SK-N-SH (cell line): Measurements from ENCODE around the gene EXOC5. TPM values are rescaled to one million over a fixed set of nuclear protein-coding genes. Genes with fewer than 3 reads are reported as not detected.

ENCODE experiments used
- CTCF ChIA-PET: fragments of 300-600, 350-600 bp; formaldehyde crosslinking; extraction: SDS; loops from one replicate; lab custom pipeline; 2021; lab: Yijun Ruan, JAX
- POLR2A ChIA-PET: fragments of 350-600 bp; sonication (Branson Sonifier 250); formaldehyde crosslinking; extraction: SDS; loops from one replicate; lab custom pipeline; 2020; ENCODE audit warnings: antibody characterized with exemption, inconsistent platforms; lab: Yijun Ruan, JAX
- DNase-seq: peaks from one replicate; pipeline ENCODE4 v3.0.0; 2012
- H2AFZ ChIP-seq: fragments of 200-600 bp; sonication (generic); 2 replicates; pipeline ENCODE4 v1.8.1; 2016; ENCODE audit warnings: antibody characterized with exemption, mild to moderate bottlenecking, low read depth
- H3F3A ChIP-seq: fragments of 200-600 bp; sonication (generic); replicated peaks from 2 replicates; pipeline ENCODE3; 2016; ENCODE audit warnings: antibody characterized with exemption, mild to moderate bottlenecking; ENCODE audit not compliant: insufficient read depth
- H3K27ac ChIP-seq, 2 experiments: fragments of 200-500 bp in 1 of 2; fragments of 200-600 bp in 1 of 2; sonication (Bioruptor generic) in 1 of 2; sonication (generic), shearing (Covaris generic) in 1 of 2; 2 replicates each; pipeline versions ENCODE4 v1.5.1 to v1.6.1; 2014 to 2016; ENCODE audit warnings: low read depth in 2 of 2, inconsistent platforms in 1 of 2, low read length in 1 of 2, mild to moderate bottlenecking in 1 of 2, mixed read lengths in 1 of 2
- H3K27me3 ChIP-seq: fragments of 200-600 bp; sonication (generic), shearing (Covaris generic); 2 replicates; pipeline ENCODE4 v1.6.1; 2016; ENCODE audit warnings: mixed run types; ENCODE audit not compliant: insufficient read depth
- H3K36me3 ChIP-seq, 2 experiments: fragments of 200-500 bp in 1 of 2; fragments of 200-600 bp in 1 of 2; sonication (Bioruptor generic) in 1 of 2; sonication (generic) in 1 of 2; replicated peaks in 1 of 2; 2 replicates each; pipeline versions ENCODE3 to v1.5.1; 2014 to 2016; ENCODE audit warnings: low read length in 1 of 2, mild to moderate bottlenecking in 1 of 2; ENCODE audit not compliant: insufficient read depth in 2 of 2, control insufficient read depth in 1 of 2
- H3K4me1 ChIP-seq, 2 experiments: fragments of 200-500 bp in 1 of 2; fragments of 200-600 bp in 1 of 2; sonication (Bioruptor generic) in 1 of 2; sonication (generic), shearing (Covaris generic) in 1 of 2; 2 replicates each; pipeline versions ENCODE4 v1.5.1 to v1.6.1; 2014 to 2016; ENCODE audit warnings: low read depth in 1 of 2, low read length in 1 of 2, mixed run types in 1 of 2; ENCODE audit not compliant: insufficient read depth in 2 of 2, control insufficient read depth in 1 of 2
- H3K4me2 ChIP-seq: fragments of 200-600 bp; sonication (generic), shearing (Covaris generic); 2 replicates; pipeline ENCODE4 v1.6.1; 2017; ENCODE audit warnings: mixed run types
- H3K4me3 ChIP-seq, 2 experiments: fragments of 200-500 bp in 1 of 2; fragments of 200-600 bp in 1 of 2; sonication (Bioruptor generic) in 1 of 2; sonication (generic), shearing (Covaris generic) in 1 of 2; 2 replicates each; pipeline versions ENCODE4 v1.5.1 to v1.8.1; 2014 to 2016; ENCODE audit warnings: low read depth in 2 of 2, inconsistent platforms in 1 of 2, low read length in 1 of 2, mild to moderate bottlenecking in 1 of 2, mixed read lengths in 1 of 2, moderate library complexity in 1 of 2
- H3K79me2 ChIP-seq: fragments of 200-600 bp; sonication (generic); 2 replicates; pipeline ENCODE4 v1.8.1; 2017; ENCODE audit warnings: mild to moderate bottlenecking; ENCODE audit not compliant: insufficient read depth
- H3K9ac ChIP-seq: fragments of 200-600 bp; sonication (generic); 2 replicates; pipeline ENCODE4 v1.6.1; 2017; ENCODE audit warnings: mixed run types
- H3K9me2 ChIP-seq: fragments of 200-600 bp; sonication (generic); 2 replicates; pipeline ENCODE4 v1.6.1; 2017; ENCODE audit warnings: mixed run types
- H3K9me3 ChIP-seq: fragments of 200-600 bp; sonication (generic); 2 replicates; pipeline ENCODE4 v1.6.1; 2017; ENCODE audit warnings: mixed run types, mild to moderate bottlenecking, moderate library complexity
- H4K20me1 ChIP-seq: fragments of 200-600 bp; sonication (generic); 2 replicates; pipeline ENCODE4 v1.6.1; 2017; ENCODE audit warnings: mild to moderate bottlenecking, mixed run types; ENCODE audit not compliant: insufficient read depth
- CHD2 ChIP-seq: fragments of 150-350 bp; IDR thresholded peaks from 2 replicates; pipeline ENCODE4 v1.6.1; 2018; ENCODE audit warnings: low read length; ENCODE audit not compliant: partially characterized antibody
- CTCF ChIP-seq: fragments of 200-600 bp; sonication (generic); IDR thresholded peaks from 2 replicates; pipeline ENCODE4 v1.6.1; 2017; ENCODE audit warnings: antibody characterized with exemption, mild to moderate bottlenecking, moderate library complexity
- ELF1 ChIP-seq: IDR thresholded peaks from 2 replicates; pipeline ENCODE4 v1.4.0; 2012
- EZH2phosphoT487 ChIP-seq: fragments of 200-600 bp; sonication (generic); IDR thresholded peaks from 2 replicates; pipeline ENCODE4 v1.6.1; 2017; ENCODE audit warnings: low read depth, mixed run types, mild to moderate bottlenecking, antibody characterized with exemption, moderate library complexity, borderline replicate concordance
- GATA2 ChIP-seq: sonication (generic); formaldehyde crosslinking; IDR thresholded peaks from 2 replicates; pipeline ENCODE4 v1.5.0; 2020; ENCODE audit warnings: mild to moderate bottlenecking, missing genetic modification reagents
- JUND ChIP-seq: IDR thresholded peaks from 2 replicates; pipeline ENCODE4 v1.4.0; 2012
- MEF2A ChIP-seq: IDR thresholded peaks from 2 replicates; pipeline ENCODE4 v1.4.0; 2012; ENCODE audit warnings: low read depth, borderline replicate concordance
- MXI1 ChIP-seq: IDR thresholded peaks from 2 replicates; pipeline ENCODE4 v1.6.1; 2012; ENCODE audit warnings: mild to moderate bottlenecking, low read depth, low read length, improper control_type of control experiment
- NFIC ChIP-seq: IDR thresholded peaks from 2 replicates; pipeline ENCODE4 v1.4.0; 2012; ENCODE audit warnings: borderline replicate concordance
- NRF1 ChIP-seq: IDR thresholded peaks from 2 replicates; pipeline ENCODE4 v1.6.1; 2012; ENCODE audit warnings: low read depth, mild to moderate bottlenecking, low read length
- RAD21 ChIP-seq: IDR thresholded peaks from 2 replicates; pipeline ENCODE4 v1.6.1; 2012; ENCODE audit warnings: mild to moderate bottlenecking, low read length
- RCOR1 ChIP-seq: fragments of 150-350 bp; IDR thresholded peaks from 2 replicates; pipeline ENCODE4 v1.6.1; 2017; ENCODE audit warnings: antibody characterized with exemption, low read length
- RFX5 ChIP-seq: IDR thresholded peaks from 2 replicates; pipeline ENCODE4 v1.6.1; 2012; ENCODE audit warnings: mild to moderate bottlenecking, improper control_type of control experiment, low read length
- SIN3A ChIP-seq: IDR thresholded peaks from 2 replicates; pipeline ENCODE4 v1.6.1; 2012; ENCODE audit warnings: low read depth, mild to moderate bottlenecking, low read length, moderate library complexity, borderline replicate concordance
- SMC3 ChIP-seq: IDR thresholded peaks from 2 replicates; pipeline ENCODE4 v1.6.1; 2012; ENCODE audit warnings: low read depth, low read length, improper control_type of control experiment
- TAF1 ChIP-seq: IDR thresholded peaks from 2 replicates; pipeline ENCODE4 v1.6.1; 2012; ENCODE audit warnings: low read depth, mild to moderate bottlenecking, low read length, moderate library complexity, borderline replicate concordance
- USF1 ChIP-seq: IDR thresholded peaks from 2 replicates; pipeline ENCODE4 v1.4.0; 2012; ENCODE audit warnings: low read depth, borderline replicate concordance
- YY1 ChIP-seq: IDR thresholded peaks from 2 replicates; pipeline ENCODE4 v1.4.0; 2012; ENCODE audit warnings: low read depth, mild to moderate bottlenecking
- WGBS: methylation state at CpG from one replicate; pipeline ENCODE4 v1.1.6; 2017; ENCODE audit warnings: low lambda C conversion rate; 5-methylcytosine and 5-hydroxymethylcytosine counted together
- polyA plus RNA-seq, 3 experiments: library from polyadenylated mRNA; depleted of rRNA; stranded (reverse); fragments of >200 nt; gene quantifications; 2 replicates each; pipeline ENCODE4 v1.2.3, GENCODE V29; 2012
- TF ChIP-seq, protein P1 (sequence below): IDR thresholded peaks from 2 replicates; pipeline ENCODE4 v1.4.0; 2012; ENCODE audit warnings: low read depth
- TF ChIP-seq, protein P2 (sequence below): IDR thresholded peaks from 2 replicates; pipeline ENCODE4 v1.4.0; 2012; ENCODE audit warnings: low read depth, borderline replicate concordance
- TF ChIP-seq, protein P3 (sequence below): fragments of 150-350 bp; IDR thresholded peaks from 2 replicates; pipeline ENCODE4 v1.6.1; 2016; ENCODE audit warnings: mild to moderate bottlenecking, low read depth, low read length

Gene EXOC5
- polyA plus RNA-seq, 1 of the 3 experiments (the other 2 are of a cell fraction), result 10.5 TPM

- 76% methylated on average over 4 of the region's 4 CpGs for WGBS
- CTCF ChIA-PET, result interaction anchor here (2.1 kb wide), 1 partner anchor 8 kb away, joined by 11 read pairs; no protein-coding TSS in a partner anchor
- Histone ChIP-seq H3K4me2 (no peak overlapping the region), H4K20me1 (no peaks in the 10 kb centered on the region)
- TF ChIP-seq RFX5 (no peak), NFIC (no peak), GATA2 (no peak), RCOR1 (no peak), YY1 (no peak), NRF1 (no peak), MXI1 (no peak), MEF2A (no peak), CTCF (no peak), RAD21 (no peak), SMC3 (no peak), CHD2 (no peak), USF1 (no peak), ELF1 (no peak)
- TF ChIP-seq, protein P1, sequence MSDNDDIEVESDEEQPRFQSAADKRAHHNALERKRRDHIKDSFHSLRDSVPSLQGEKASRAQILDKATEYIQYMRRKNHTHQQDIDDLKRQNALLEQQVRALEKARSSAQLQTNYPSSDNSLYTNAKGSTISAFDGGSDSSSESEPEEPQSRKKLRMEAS, result no peak
- TF ChIP-seq, all 33 proteins: peak for 0
- no peak overlapping the region for H2AFZ ChIP-seq
- no peaks in the 10 kb centered on the region for H3K9me2 ChIP-seq
- H3K9me3 ChIP-seq, result no peaks in the 10 kb centered on the region
- no peaks in the 10 kb centered on the region; the same call in 1 of the 2 replicates for H3K27me3 ChIP-seq
- H3F3A ChIP-seq, result no peaks in the 10 kb centered on the region
- no peak overlapping the region for H3K27ac ChIP-seq
- H3K9ac ChIP-seq, result no peak overlapping the region
- no peaks in the 10 kb centered on the region for H3K36me3 ChIP-seq
- no peak for DNase-seq
- H3K4me3 ChIP-seq, result no peak overlapping the region
- POLR2A ChIA-PET, result no interaction called here
- H3K4me1 ChIP-seq, result no peaks in the 10 kb centered on the region
- no peaks in the 10 kb centered on the region for H3K79me2 ChIP-seq
These were observed 94.2 kb downstream of the EXOC5 start for GRCh38 chr14:57174466-57174865.

GRCh38 chr14:57171903-57172302, 96.8 kb downstream of the EXOC5 start:
- H3K9ac ChIP-seq, result no peak overlapping the region
- 9% methylated on average over 3 of the region's 3 CpGs for WGBS
- H4K20me1 ChIP-seq, result no peaks in the 10 kb centered on the region
- H3K36me3 ChIP-seq, result no peaks in the 10 kb centered on the region
- H3K79me2 ChIP-seq, result no peaks in the 10 kb centered on the region
- ChIA-PET POLR2A (no interaction called here), CTCF (interaction anchor here (1.3 to 1.5 kb wide), 2 partner anchors 10 to 512 kb away, joined by 4 to 5 read pairs; no protein-coding TSS in a partner anchor)
- H3K4me2 ChIP-seq, result no peak overlapping the region
- no peaks in the 10 kb centered on the region for H3K9me3 ChIP-seq
- peaks cover 0 to 2% of the 10 kb centered on the region in 2 experiments; a peak in 1 of 4 replicates for H3K4me1 ChIP-seq
- DNase-seq, result no peak
- H3K27ac ChIP-seq, result no peak overlapping the region
- H2AFZ ChIP-seq, result no peak overlapping the region
- H3K9me2 ChIP-seq, result no peaks in the 10 kb centered on the region
- H3F3A ChIP-seq, result no peaks in the 10 kb centered on the region
- no peak overlapping the region for H3K4me3 ChIP-seq
- no peaks in the 10 kb centered on the region; the same call in 1 of the 2 replicates for H3K27me3 ChIP-seq
- TF ChIP-seq NFIC (no peak), SMC3 (no peak), CTCF (no peak), EZH2phosphoT487 (no peak), NRF1 (no peak), SIN3A (no peak), TAF1 (no peak), JUND (no peak), YY1 (no peak)
- TF ChIP-seq, protein P2, sequence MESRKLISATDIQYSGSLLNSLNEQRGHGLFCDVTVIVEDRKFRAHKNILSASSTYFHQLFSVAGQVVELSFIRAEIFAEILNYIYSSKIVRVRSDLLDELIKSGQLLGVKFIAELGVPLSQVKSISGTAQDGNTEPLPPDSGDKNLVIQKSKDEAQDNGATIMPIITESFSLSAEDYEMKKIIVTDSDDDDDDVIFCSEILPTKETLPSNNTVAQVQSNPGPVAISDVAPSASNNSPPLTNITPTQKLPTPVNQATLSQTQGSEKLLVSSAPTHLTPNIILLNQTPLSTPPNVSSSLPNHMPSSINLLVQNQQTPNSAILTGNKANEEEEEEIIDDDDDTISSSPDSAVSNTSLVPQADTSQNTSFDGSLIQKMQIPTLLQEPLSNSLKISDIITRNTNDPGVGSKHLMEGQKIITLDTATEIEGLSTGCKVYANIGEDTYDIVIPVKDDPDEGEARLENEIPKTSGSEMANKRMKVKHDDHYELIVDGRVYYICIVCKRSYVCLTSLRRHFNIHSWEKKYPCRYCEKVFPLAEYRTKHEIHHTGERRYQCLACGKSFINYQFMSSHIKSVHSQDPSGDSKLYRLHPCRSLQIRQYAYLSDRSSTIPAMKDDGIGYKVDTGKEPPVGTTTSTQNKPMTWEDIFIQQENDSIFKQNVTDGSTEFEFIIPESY, result no peak
- TF ChIP-seq, protein P3, sequence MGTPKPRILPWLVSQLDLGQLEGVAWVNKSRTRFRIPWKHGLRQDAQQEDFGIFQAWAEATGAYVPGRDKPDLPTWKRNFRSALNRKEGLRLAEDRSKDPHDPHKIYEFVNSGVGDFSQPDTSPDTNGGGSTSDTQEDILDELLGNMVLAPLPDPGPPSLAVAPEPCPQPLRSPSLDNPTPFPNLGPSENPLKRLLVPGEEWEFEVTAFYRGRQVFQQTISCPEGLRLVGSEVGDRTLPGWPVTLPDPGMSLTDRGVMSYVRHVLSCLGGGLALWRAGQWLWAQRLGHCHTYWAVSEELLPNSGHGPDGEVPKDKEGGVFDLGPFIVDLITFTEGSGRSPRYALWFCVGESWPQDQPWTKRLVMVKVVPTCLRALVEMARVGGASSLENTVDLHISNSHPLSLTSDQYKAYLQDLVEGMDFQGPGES, result no peak
